A549 (cell line): ENCODE measurements around the gene C5orf58.

Experiments
- CHD2 ChIP-seq: fragments of 150-350 bp; IDR thresholded peaks from 2 replicates; pipeline ENCODE4 v1.6.1; 2014; ENCODE audit warnings: low read length; ENCODE audit not compliant: partially characterized antibody
- CHD4 ChIP-seq: fragments of 200-600 bp; sonication (generic); IDR thresholded peaks from 2 replicates; pipeline ENCODE4 v1.6.1; 2016; ENCODE audit warnings: antibody characterized with exemption, mild to moderate bottlenecking, borderline replicate concordance
- EP300 ChIP-seq, 2 experiments: fragments of >200 bp; sonication (Bioruptor Twin); formaldehyde crosslinking; IDR thresholded peaks; 2 replicates in 1 of 2; 3 replicates in 1 of 2; pipeline ENCODE4 v1.6.1; 2016 to 2017
- FOXS1 ChIP-seq: fragments of 250-450 bp; sonication (Bioruptor Pico); IDR thresholded peaks from 2 replicates; pipeline ENCODE4 v1.5.0; 2020; ENCODE audit warnings: mild to moderate bottlenecking, moderate library complexity
- HOXB5 ChIP-seq: fragments of 250-450 bp; sonication (Bioruptor Pico); IDR thresholded peaks from 2 replicates; pipeline ENCODE4 v1.5.0; 2020; ENCODE audit warnings: mild to moderate bottlenecking, moderate library complexity
- JUN ChIP-seq, 2 experiments: fragments of >200 bp; sonication (Bioruptor Twin); formaldehyde crosslinking; IDR thresholded peaks; 2 replicates in 1 of 2; 3 replicates in 1 of 2; pipeline ENCODE4 v1.6.1; 2016 to 2017
- NR3C1 ChIP-seq: fragments of >200 bp; sonication (Bioruptor Twin); formaldehyde crosslinking; IDR thresholded peaks from 3 replicates; pipeline ENCODE4 v1.6.1; 2017
- PBX3 ChIP-seq: IDR thresholded peaks from 2 replicates; pipeline ENCODE4 v1.6.1; 2012
- POLR2A ChIP-seq: IDR thresholded peaks from 2 replicates; pipeline ENCODE4 v1.6.1; 2012; ENCODE audit warnings: mild to moderate bottlenecking, low read length
- RAD21 ChIP-seq, 2 experiments: fragments of >200 bp in 1 of 2; sonication (Bioruptor Twin) in 1 of 2; formaldehyde crosslinking in 1 of 2; IDR thresholded peaks in 1 of 2; conservative IDR thresholded peaks in 1 of 2; 2 replicates in 1 of 2; 3 replicates in 1 of 2; pipeline ENCODE4 v1.6.1; 2012 to 2018; ENCODE audit warnings: inconsistent platforms in 1 of 2
- RFX5 ChIP-seq: fragments of 450-650 bp; IDR thresholded peaks from 2 replicates; pipeline ENCODE4 v1.7.1; 2014; ENCODE audit warnings: antibody characterized with exemption, mild to moderate bottlenecking, moderate library complexity
- TF ChIP-seq, protein P1 (sequence below): fragments of >200 bp; sonication (Bioruptor Twin); formaldehyde crosslinking; IDR thresholded peaks from 3 replicates; pipeline ENCODE4 v1.5.1; 2016
- TF ChIP-seq, protein P2 (sequence below): fragments of 200-600 bp; sonication (generic); IDR thresholded peaks from 2 replicates; pipeline ENCODE4 v1.6.1; 2016; ENCODE audit warnings: antibody characterized with exemption, mild to moderate bottlenecking, moderate library complexity
- TF ChIP-seq, protein P3 (sequence below): IDR thresholded peaks from 2 replicates; pipeline ENCODE4 v1.6.1; 2012

GRCh38 chr5:170278611-170279458, 46.0 kb downstream of the C5orf58 start:
- no peak for TF ChIP-seq RFX5
- no peak for TF ChIP-seq POLR2A
- TF ChIP-seq, protein P1, sequence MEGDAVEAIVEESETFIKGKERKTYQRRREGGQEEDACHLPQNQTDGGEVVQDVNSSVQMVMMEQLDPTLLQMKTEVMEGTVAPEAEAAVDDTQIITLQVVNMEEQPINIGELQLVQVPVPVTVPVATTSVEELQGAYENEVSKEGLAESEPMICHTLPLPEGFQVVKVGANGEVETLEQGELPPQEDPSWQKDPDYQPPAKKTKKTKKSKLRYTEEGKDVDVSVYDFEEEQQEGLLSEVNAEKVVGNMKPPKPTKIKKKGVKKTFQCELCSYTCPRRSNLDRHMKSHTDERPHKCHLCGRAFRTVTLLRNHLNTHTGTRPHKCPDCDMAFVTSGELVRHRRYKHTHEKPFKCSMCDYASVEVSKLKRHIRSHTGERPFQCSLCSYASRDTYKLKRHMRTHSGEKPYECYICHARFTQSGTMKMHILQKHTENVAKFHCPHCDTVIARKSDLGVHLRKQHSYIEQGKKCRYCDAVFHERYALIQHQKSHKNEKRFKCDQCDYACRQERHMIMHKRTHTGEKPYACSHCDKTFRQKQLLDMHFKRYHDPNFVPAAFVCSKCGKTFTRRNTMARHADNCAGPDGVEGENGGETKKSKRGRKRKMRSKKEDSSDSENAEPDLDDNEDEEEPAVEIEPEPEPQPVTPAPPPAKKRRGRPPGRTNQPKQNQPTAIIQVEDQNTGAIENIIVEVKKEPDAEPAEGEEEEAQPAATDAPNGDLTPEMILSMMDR, result no peak
- TF ChIP-seq, protein P2, sequence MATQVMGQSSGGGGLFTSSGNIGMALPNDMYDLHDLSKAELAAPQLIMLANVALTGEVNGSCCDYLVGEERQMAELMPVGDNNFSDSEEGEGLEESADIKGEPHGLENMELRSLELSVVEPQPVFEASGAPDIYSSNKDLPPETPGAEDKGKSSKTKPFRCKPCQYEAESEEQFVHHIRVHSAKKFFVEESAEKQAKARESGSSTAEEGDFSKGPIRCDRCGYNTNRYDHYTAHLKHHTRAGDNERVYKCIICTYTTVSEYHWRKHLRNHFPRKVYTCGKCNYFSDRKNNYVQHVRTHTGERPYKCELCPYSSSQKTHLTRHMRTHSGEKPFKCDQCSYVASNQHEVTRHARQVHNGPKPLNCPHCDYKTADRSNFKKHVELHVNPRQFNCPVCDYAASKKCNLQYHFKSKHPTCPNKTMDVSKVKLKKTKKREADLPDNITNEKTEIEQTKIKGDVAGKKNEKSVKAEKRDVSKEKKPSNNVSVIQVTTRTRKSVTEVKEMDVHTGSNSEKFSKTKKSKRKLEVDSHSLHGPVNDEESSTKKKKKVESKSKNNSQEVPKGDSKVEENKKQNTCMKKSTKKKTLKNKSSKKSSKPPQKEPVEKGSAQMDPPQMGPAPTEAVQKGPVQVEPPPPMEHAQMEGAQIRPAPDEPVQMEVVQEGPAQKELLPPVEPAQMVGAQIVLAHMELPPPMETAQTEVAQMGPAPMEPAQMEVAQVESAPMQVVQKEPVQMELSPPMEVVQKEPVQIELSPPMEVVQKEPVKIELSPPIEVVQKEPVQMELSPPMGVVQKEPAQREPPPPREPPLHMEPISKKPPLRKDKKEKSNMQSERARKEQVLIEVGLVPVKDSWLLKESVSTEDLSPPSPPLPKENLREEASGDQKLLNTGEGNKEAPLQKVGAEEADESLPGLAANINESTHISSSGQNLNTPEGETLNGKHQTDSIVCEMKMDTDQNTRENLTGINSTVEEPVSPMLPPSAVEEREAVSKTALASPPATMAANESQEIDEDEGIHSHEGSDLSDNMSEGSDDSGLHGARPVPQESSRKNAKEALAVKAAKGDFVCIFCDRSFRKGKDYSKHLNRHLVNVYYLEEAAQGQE, result no peak
- TF ChIP-seq RAD21 (conservative IDR thresholded peaks at IDR 0.05 in 1 of 2, IDR thresholded peaks at IDR 0.05 in 1 of 2), result no peak
- TF ChIP-seq FOXS1 (CRISPR knock-in tag), result no peak
- no peak for TF ChIP-seq EP300 (IDR thresholded peaks at IDR 0.05)
- no peak for TF ChIP-seq CHD2
- TF ChIP-seq NR3C1, result no peak
- TF ChIP-seq, protein P3, sequence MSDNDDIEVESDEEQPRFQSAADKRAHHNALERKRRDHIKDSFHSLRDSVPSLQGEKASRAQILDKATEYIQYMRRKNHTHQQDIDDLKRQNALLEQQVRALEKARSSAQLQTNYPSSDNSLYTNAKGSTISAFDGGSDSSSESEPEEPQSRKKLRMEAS, result no peak
- TF ChIP-seq CHD4, result no peak
- TF ChIP-seq HOXB5, result no peak
- no peak for TF ChIP-seq JUN (IDR thresholded peaks at IDR 0.05)
- no peak for TF ChIP-seq PBX3
